IMR-90 (cell line): ENCODE results near the gene CLEC2B. TPM values are rescaled to one million over a fixed set of nuclear protein-coding genes. Genes with fewer than 3 reads are reported as not detected.

ENCODE experiments used
- ATAC-seq: fragments of 200-7000 bp; cut with Tn5 transposase; 2 replicates; pipeline ENCODE4 v1.9.1; 2020; ENCODE audit warnings: low read depth, mild to moderate bottlenecking, moderate library complexity
- BruUV-seq: library from RNA; stranded (reverse); fragments of 400-500 nt; replicated peaks from 2 replicates; lab custom pipeline; 2021; lab: Mats Ljungman, UMichigan
- CTCF ChIA-PET: fragments of 300-600 bp; formaldehyde crosslinking; extraction: SDS; loops from one replicate; lab custom pipeline; 2021; ENCODE audit warnings: antibody characterized with exemption; lab: Yijun Ruan, JAX
- POLR2A ChIA-PET: fragments of 300-600 bp; sonication (Branson Sonifier 250); formaldehyde crosslinking; loops from one replicate; lab custom pipeline; 2022; ENCODE audit warnings: antibody characterized with exemption; ENCODE audit not compliant: unreplicated experiment; lab: Charles Lee
- DNase-seq: peaks from one replicate; pipeline ENCODE4 v3.0.0; 2013
- H2AFZ ChIP-seq: replicated peaks from 2 replicates; pipeline ENCODE3; 2013; ENCODE audit warnings: low read length, mild to moderate bottlenecking; ENCODE audit not compliant: poor library complexity
- H2AK5ac ChIP-seq: 2 replicates; pipeline ENCODE4 v1.6.1; 2013; ENCODE audit warnings: low read depth, low read length, inconsistent platforms
- H2AK9ac ChIP-seq: replicated peaks from 2 replicates; pipeline ENCODE3; 2013; ENCODE audit warnings: mild to moderate bottlenecking, low read depth, low read length, moderate library complexity; ENCODE audit not compliant: poor library complexity
- H2BK120ac ChIP-seq: 2 replicates; pipeline ENCODE4 v1.6.1; 2013; ENCODE audit warnings: low read depth, low read length, inconsistent platforms
- H2BK15ac ChIP-seq: 3 replicates; pipeline ENCODE4 v1.6.1; 2013; ENCODE audit warnings: low read depth, low read length, inconsistent platforms
- H2BK20ac ChIP-seq: 2 replicates; pipeline ENCODE4 v1.6.1; 2013; ENCODE audit warnings: low read depth, mild to moderate bottlenecking, inconsistent platforms, low read length, moderate library complexity
- H2BK5ac ChIP-seq: 2 replicates; pipeline ENCODE4 v1.6.1; 2013; ENCODE audit warnings: mild to moderate bottlenecking, low read depth, low read length, inconsistent platforms; ENCODE audit not compliant: poor library complexity, severe bottlenecking
- H3K14ac ChIP-seq: replicated peaks from 2 replicates; pipeline ENCODE4 v1.6.1; 2013; ENCODE audit warnings: low read depth, low read length, inconsistent platforms
- H3K18ac ChIP-seq: 2 replicates; pipeline ENCODE4 v1.6.1; 2013; ENCODE audit warnings: low read depth, low read length, control low read depth
- H3K23ac ChIP-seq: 2 replicates; pipeline ENCODE4 v1.6.1; 2013; ENCODE audit warnings: low read depth, low read length, inconsistent platforms
- H3K27ac ChIP-seq: 2 replicates; pipeline ENCODE4 v1.5.1; 2013; ENCODE audit warnings: mild to moderate bottlenecking, control low read depth, low read length; ENCODE audit not compliant: insufficient read depth
- H3K27me3 ChIP-seq: 2 replicates; pipeline ENCODE4 v1.6.1; 2013; ENCODE audit warnings: low read length; ENCODE audit not compliant: control insufficient read depth, insufficient read depth
- H3K36me3 ChIP-seq: 2 replicates; pipeline ENCODE4 v1.6.1; 2013; ENCODE audit warnings: low read length, mixed read lengths; ENCODE audit not compliant: control insufficient read depth, insufficient read depth
- H3K4ac ChIP-seq: 2 replicates; pipeline ENCODE4 v1.6.1; 2013; ENCODE audit warnings: low read depth, low read length, inconsistent platforms
- H3K4me1 ChIP-seq: 2 replicates; pipeline ENCODE4 v1.6.1; 2013; ENCODE audit warnings: low read length, mixed read lengths; ENCODE audit not compliant: control insufficient read depth, insufficient read depth
- H3K4me2 ChIP-seq: 2 replicates; pipeline ENCODE4 v1.6.1; 2013; ENCODE audit warnings: low read depth, mild to moderate bottlenecking, control low read depth, low read length, moderate library complexity
- H3K4me3 ChIP-seq: 2 replicates; pipeline ENCODE4 v1.5.1; 2013; ENCODE audit warnings: low read depth, mild to moderate bottlenecking, control low read depth, low read length, moderate library complexity; ENCODE audit not compliant: insufficient read depth
- H3K56ac ChIP-seq: 2 replicates; pipeline ENCODE4 v1.6.1; 2013; ENCODE audit warnings: low read length, inconsistent platforms; ENCODE audit not compliant: insufficient read depth; ENCODE audit errors: extremely low read depth
- H3K79me1 ChIP-seq, 2 experiments: 2 replicates each; pipeline ENCODE4 v1.6.1; 2013; ENCODE audit warnings: low read length in 2 of 2, inconsistent platforms in 1 of 2, low read depth in 1 of 2
- H3K9ac ChIP-seq: 2 replicates; pipeline ENCODE4 v1.6.1; 2013; ENCODE audit warnings: low read depth, low read length, control low read depth
- H3K9me1 ChIP-seq: 2 replicates; pipeline ENCODE4 v1.6.1; 2013; ENCODE audit warnings: low read length, inconsistent platforms; ENCODE audit not compliant: insufficient read depth
- H3K9me3 ChIP-seq: 2 replicates; pipeline ENCODE4 v1.6.1; 2013; ENCODE audit warnings: low read length; ENCODE audit not compliant: control insufficient read depth, insufficient read depth
- H4K20me1 ChIP-seq: 2 replicates; pipeline ENCODE4 v1.6.1; 2013; ENCODE audit warnings: low read length, inconsistent platforms; ENCODE audit not compliant: insufficient read depth
- H4K5ac ChIP-seq: 2 replicates; pipeline ENCODE4 v1.6.1; 2013; ENCODE audit warnings: mild to moderate bottlenecking, low read depth, low read length, control low read depth
- H4K8ac ChIP-seq, 2 experiments: 2 replicates each; pipeline ENCODE4 v1.6.1; 2013; ENCODE audit warnings: low read depth in 2 of 2, low read length in 2 of 2, control low read depth in 1 of 2, inconsistent platforms in 1 of 2
- H4K91ac ChIP-seq: 2 replicates; pipeline ENCODE4 v1.6.1; 2013; ENCODE audit warnings: low read depth, low read length, inconsistent platforms; ENCODE audit not compliant: insufficient read depth
- RFX5 ChIP-seq: IDR thresholded peaks from 2 replicates; pipeline ENCODE4 v1.8.0; 2012; ENCODE audit warnings: low read depth, mild to moderate bottlenecking, low read length, moderate library complexity
- WGBS, 2 experiments: methylation state at CpG; one replicate each; pipeline versions ENCODE4 v1.1.5 to v1.1.7; 2013; ENCODE audit warnings: missing lambda C conversion rate in 2 of 2; ENCODE audit not compliant: insufficient read length in 1 of 2; ENCODE audit errors: extremely low coverage in 2 of 2; 5-methylcytosine and 5-hydroxymethylcytosine counted together
- dilution Hi-C: fragments of 300-500 bp; cut with HindIII; formaldehyde crosslinking; loops from one replicate; pipeline ENCODE4 v1.14.3; 2018; ENCODE audit warnings: low sequenced_read_pairs; ENCODE audit not compliant: unreplicated experiment
- in situ Hi-C: fragments of 300-500 bp; cut with MboI; formaldehyde crosslinking; loops from 3 replicates; pipeline ENCODE4 v1.14.3; 2019; ENCODE audit warnings: low sequenced_read_pairs, inconsistent platforms, mixed read lengths
- intact Hi-C: fragments of 100-400 bp; cut with micrococcal nuclease; formaldehyde crosslinking; loops from 2 replicates; pipeline ENCODE4 v1.10.0; 2022
- polyA plus RNA-seq, 3 experiments: library from polyadenylated mRNA; depleted of rRNA; stranded (reverse); fragments of >200 nt; gene quantifications; 2 replicates each; pipeline ENCODE4 v1.2.3, GENCODE V29; 2012; ENCODE audit warnings: low replicate concordance in 1 of 3
- total RNA-seq: library from RNA; depleted of rRNA; stranded (reverse); fragments of >200 nt; gene quantifications from 2 replicates; pipeline ENCODE4 v1.2.3, GENCODE V29; 2012

Gene CLEC2B
- total and polyA plus RNA-seq, 2 of the 4 experiments (the other 2 are of a cell fraction): 0.18 to 0.31 TPM

DNA sequence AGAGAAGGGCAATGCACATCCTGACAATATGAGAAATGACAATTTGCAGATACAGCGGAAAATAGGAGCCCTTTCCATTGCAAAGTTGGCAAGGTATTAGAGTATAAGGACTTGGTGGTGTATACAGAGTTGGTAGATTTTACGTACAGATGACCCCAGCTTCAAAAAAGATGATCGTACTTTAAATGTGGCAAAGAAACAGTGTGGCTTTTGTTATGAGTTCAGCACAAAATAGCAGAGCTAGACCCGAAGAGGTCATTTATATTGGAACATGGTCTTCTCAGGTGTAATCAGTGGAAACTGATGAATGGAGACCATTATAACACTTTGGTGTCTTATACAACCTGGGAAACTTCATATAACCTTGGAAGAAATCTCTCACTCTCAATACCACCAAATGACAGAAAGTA is 2.3 kb downstream of the CLEC2B start:
- no peak overlapping the region for H3K27ac ChIP-seq
- H3K79me1 ChIP-seq: no peaks in the 10 kb centered on the region
- no peak overlapping the region for H3K4me2 ChIP-seq
- no peak overlapping the region for H2BK120ac ChIP-seq
- H2BK15ac ChIP-seq: no peak overlapping the region
- no peak overlapping the region for H4K5ac ChIP-seq
- in situ Hi-C loops: no loop called here
- no peak overlapping the region for H3K14ac ChIP-seq
- H2AK5ac ChIP-seq: no peak overlapping the region
- H3K56ac ChIP-seq: no peak overlapping the region
- no peaks in the 10 kb centered on the region for H3K9me3 ChIP-seq
- no peak overlapping the region for H2BK5ac ChIP-seq
- BruUV-seq: no TSS peak
- H3K27me3 ChIP-seq: no peaks in the 10 kb centered on the region
- H2AFZ ChIP-seq: no peak overlapping the region
- H3K4me1 ChIP-seq: peaks cover 2% of the 10 kb centered on the region; the same call in 1 of the 2 replicates
- ChIA-PET CTCF (interaction anchor here (1.1 kb wide), 1 partner anchor 51 kb away, joined by 3 read pairs; no protein-coding TSS in a partner anchor), POLR2A (no interaction called here)
- ATAC-seq (no peak), DNase-seq (no peak)
- no peak overlapping the region for H4K91ac ChIP-seq
- H2BK20ac ChIP-seq: no peak overlapping the region
- TF ChIP-seq RFX5: no peak
- H3K9me1 ChIP-seq: no peaks in the 10 kb centered on the region
- no peak overlapping the region for H3K18ac ChIP-seq
- no peak overlapping the region for H3K23ac ChIP-seq
- H3K9ac ChIP-seq: no peak overlapping the region
- intact Hi-C loops: loop anchor here (5.0 kb wide), 1 partner anchor 345 kb away; the partner anchor contains the start of gene GABARAPL1
- WGBS, 2 experiments: 94% methylated on average over 2 of the region's 4 CpGs; no CpG with 5 or more reads in 1 of the 2 experiments
- H2AK9ac ChIP-seq: no peak overlapping the region
- H4K8ac ChIP-seq: no peak overlapping the region
- H3K36me3 ChIP-seq: no peaks in the 10 kb centered on the region
- no peak overlapping the region for H3K4me3 ChIP-seq
- no peaks in the 10 kb centered on the region for H4K20me1 ChIP-seq
- dilution Hi-C loops: no loop called here
- H3K4ac ChIP-seq: no peak overlapping the region
